GM18907 (cell line): Measurements from ENCODE around the gene STPG4.

Experiments
- ATAC-seq: cut with Tn5 transposase; IDR thresholded peaks from one replicate; pipeline ENCODE4 v1.9.1; 2021; ENCODE audit warnings: mild to moderate bottlenecking, moderate library complexity; ENCODE audit not compliant: unreplicated experiment

Gene STPG4

DNA sequence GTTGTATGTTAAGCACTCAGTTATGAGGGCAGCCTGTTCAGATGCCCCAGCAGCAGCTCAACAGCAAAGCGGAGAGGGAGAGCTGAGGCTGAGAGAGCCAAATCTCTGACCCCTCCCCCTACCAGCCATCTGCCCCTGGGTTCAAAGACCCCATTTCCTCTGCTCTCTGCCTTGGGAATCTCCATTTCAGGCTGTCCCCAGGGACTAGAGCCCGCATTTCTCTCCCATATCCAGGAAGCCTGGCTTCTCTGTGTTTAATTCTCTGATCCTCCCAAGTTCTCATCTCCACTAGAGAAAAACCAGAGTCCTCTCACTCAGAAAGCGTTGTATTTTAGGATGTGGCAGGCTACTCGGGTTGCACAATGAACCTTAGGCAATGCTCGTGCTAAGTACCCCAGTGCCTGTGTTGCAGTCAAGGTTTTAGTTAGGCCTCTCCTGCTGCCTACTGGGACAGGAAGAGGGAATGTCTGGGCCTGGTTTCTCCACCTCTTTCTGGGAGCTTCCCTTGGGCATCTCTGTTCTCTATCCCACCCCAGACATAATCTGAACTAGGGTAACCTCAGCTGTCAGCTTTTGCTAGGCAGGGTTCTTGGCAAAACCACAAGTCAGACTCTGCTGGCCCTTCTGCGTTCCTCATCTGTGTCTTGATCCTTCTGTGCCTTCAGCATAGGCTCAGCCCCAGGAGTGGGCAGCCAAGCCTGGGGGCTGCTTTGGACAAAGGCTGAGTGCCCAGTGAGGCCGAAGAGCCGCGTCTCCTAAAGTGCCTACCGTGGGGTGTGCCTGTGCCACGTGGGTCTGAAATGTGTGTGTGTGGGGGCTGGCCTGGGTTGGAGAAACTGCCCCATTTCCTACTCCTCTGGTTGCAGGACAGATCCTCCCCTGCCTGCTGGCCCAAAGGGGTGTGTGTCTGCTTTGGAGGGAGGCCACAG is 96.8 kb downstream of the STPG4 start:
- ATAC-seq, result no peak

DNA sequence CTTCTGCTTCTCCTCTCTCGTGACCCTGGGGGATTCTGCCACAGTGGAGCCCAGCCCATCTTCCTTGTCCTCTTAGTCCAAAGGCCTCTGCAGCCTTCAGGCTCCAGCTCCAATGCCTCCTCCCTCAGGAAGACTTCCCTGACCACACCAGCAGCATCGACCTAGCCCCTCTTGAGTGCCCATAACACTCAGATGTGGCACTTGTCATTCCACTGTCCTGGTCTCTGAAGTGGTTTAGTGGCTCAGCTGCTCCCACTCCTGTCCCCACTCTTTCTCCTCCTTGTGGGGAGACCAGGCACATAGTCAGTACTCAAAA is 97.5 kb downstream of the STPG4 start:
- ATAC-seq, result no peak

DNA sequence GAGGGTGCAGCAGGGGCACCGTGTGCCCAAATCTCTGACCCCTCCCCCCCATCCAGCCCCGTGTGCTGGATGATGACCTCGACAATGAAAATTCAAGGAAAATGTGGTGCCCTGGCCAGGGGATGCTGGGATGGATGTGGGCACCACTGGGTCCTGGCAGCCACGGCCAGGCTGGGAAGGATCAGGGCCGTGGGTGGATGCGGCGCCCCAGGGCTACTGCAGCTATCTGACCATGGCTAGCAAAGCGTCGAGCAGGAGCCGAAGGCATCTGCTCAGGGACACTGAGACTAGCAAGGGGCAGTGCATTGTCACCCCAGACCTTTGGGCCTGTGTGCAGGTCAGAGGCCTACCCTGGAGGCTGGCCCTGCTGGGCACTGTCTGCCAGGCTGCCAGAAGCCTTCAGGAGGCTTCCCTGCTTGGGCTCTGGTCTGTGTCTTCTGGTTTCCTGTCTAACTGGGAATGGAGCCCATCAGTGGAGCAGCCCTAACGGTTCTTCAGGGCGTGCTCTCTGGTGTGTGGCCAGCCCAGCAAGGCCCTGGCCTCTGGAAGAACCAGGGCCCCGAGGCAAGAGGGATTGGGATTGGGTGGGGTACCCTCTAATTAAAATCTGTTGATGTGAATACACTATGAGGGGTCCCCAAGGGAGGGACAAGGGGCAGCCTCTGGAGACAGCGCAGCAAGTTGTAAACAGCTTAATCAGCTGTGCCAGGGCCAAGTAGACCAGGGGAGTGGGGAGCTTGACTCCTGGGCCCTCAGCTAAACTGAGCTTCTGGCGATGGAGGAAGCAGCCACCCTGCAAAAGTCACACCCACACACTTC is 98.0 kb downstream of the STPG4 start:
- no peak for ATAC-seq

DNA sequence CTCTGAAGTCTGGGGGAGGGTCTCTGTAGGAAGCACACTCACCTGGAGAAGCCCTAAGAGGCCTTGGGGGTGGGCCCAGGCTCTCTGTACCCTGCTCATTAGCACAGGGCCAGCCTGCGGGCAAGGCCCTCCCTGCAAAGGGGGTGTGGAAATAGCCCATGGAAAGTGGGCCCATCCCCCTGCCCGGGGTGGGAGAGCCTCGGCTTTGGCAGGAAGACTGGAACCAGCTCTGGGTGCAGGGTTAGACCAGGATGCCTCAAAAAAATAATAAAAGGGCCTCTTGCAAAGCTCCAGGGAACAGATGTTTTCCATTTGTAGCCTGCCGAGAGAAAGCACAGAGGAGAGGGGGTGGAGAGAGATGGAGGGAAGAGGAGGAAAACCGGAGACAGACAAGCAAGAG is 98.7 kb downstream of the STPG4 start:
- ATAC-seq, result no peak

DNA sequence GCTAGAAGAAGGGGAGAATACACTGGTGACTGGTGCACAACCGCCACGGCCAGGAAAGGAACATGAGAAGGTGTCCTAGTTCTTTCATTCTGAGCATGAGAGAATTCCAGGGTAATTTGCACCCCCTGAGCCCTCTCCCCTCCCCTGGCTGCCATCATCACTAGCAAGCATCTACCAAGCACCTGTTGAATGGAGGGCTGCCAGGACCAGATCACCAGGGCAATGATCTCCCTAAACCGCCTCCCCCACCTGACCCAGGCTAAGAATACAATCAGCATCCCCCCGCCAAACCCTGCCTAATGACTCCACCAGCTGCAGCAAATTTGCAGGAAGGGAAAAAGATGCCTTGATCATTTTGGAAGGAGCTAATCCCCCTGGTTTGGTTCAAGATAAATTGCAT is 100.2 kb downstream of the STPG4 start:
- ATAC-seq, result no peak

DNA sequence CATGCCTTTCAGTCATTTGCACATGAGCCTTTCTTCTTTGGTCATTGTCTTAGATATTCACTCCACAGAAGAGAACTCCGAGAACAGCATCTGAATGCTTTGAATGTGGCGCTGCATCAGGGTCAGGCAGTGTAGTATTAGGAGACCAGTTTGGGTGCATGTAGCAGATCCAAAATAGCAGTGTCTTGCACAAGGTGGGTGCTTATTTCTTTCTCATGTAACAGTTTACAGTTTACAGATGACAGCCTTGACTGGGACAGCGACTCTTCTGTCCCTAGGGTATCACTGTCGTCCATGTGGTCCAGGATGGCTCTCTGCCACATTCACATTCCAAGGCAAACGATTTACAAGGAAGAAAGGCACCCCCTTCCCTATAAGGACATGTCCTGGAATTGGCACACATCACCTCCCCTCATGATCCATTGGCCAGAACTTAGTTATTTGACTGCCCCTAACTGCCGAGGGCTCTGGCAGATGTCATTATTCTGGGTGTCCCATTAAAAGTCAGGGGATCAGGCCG is 101.0 kb downstream of the STPG4 start:
- no peak for ATAC-seq

DNA sequence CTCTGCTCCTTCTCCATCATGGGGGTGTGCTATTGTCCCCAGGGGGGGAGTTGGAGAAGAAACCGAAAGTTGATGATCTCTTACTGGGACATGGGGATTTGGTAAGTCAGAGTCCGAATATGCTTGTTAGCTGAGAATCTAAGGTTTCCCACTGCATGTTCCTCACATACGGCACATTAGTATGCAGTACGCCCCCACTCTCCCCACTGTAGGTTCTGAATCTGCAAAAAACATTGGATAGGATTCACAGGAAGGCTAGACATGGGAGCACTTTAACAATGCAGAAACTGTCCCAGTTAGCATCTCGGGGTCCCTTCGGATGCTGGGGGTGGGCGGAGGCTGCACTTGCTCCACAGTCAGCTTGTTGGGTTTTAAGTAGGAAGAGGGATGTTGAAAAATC is 102.3 kb downstream of the STPG4 start:
- ATAC-seq, result no peak

DNA sequence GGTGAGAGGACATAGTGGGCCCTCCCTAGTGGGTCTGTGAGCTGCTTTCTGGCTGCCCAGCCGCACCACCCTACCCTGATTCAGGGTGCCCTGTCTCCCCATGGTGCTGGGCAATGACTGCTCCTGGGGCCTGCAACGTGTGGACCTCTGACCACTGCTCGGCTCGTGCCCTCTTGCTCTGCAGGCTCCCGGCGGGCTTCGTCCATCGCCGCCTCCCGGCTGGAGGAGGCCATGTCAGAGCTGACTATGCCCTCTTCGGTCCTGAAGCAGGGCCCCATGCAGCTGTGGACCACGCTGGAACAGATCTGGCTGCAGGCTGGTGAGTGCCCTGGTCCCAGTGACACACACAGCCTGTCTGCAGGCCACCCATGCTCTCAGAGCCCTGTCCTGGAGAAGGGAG is 103.5 kb downstream of the STPG4 start:
- no peak for ATAC-seq

DNA sequence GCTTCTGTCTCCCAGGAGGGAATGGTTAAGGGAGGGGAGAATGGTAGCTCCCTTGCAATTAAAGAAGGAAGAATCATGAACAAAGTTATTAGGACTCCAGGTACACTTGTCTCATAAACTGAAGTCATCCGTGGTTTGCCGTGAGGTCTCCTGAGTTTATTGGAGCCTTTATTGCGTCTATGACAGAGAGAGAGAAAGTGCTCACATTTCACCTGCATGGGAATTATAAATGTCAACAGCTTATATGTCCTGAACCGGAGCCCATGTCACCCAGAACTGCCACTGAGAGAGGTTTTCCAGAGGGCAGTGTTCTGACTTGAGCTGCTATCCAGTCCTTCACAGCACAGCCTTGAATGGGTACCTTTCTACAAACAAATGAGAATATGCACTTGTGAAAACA is 104.3 kb downstream of the STPG4 start:
- ATAC-seq, result no peak

DNA sequence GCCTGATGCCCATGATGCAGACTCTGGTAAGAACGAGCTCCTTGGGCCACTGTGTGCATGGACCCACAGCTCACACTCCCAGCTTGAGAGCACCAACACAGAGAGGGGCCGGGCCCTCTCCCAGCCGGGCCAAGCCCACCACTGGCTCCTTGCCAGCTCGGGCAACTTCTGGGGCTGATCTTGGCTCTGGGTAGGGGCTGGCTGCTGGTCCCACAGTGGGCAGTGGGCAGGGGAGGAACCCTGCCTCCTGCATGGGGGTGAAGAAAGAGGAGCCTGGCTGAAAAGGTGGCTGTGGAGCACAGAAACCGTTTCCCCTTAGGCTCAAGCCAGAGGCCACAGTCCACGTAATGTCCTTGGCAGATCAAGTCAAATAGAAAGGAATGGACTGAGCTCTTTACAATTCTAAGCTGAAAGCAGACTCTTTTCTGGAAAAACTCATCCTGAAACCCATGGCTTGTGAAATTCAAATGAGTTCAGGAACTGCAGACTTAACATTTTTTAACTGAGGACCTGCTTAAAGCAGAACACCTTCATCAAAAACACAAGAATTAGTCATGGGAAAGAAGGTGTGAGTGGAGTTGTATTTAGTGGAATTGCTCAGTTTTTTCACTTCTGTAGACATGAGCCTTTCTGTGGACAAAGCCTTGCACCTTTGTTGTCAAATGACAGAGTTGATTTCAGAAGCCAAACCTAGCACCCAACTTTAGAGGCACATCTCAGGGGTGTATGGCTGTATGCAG is 104.9 kb downstream of the STPG4 start:
- ATAC-seq, result no peak

DNA sequence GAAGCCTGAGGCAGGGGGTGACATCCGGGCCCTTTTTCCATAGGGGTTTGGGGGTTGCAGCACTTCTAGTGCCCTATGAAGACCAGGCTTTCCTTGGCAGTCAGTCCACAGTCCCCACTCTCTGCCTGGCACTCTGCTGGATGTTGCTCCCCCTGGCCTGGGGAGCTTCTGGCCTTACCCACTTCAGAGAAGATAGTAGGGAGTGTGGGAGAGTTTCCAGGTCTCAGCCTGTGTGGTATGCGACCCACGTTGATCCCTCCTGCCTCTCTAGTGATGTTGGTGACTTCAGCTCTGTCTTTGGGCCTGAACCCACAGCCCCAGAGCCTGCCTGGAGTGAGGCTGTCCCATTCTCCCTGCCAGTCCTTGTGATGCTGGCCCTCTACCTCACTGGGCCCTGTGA is 105.6 kb downstream of the STPG4 start:
- ATAC-seq, result no peak

DNA sequence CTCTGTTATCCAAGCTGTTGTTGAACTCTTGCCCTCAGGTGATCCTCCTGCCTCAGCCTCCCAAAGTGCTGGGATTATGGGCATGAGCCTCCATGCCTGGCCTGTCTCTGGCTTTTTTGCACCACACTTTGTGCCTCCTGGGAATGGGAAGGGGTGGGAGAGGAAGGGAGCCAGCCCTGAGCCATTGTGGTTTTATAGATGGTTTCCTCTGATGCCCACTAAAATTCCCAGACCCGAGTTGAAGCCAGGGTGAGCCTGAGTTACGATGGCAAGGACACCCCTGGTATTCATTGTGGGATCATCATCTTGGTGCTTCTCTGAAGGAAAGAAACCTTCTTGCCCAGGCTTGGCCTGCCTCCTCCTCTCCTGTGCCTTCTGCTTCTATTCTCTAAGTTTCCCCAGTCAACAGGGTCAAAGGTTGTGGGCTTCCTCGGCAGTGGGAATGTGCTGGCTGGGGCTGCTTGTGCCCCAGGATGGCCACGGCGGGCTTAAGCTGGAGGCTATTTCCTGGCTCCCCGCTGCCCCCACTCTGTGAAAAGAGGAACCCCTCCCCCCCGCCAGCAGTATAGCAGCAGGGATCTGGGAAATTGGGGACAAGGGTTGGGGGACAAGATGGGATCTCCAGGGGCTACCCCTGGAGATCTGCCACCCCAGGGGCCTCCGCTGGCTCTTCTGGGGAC is 106.2 kb downstream of the STPG4 start:
- ATAC-seq, result no peak

DNA sequence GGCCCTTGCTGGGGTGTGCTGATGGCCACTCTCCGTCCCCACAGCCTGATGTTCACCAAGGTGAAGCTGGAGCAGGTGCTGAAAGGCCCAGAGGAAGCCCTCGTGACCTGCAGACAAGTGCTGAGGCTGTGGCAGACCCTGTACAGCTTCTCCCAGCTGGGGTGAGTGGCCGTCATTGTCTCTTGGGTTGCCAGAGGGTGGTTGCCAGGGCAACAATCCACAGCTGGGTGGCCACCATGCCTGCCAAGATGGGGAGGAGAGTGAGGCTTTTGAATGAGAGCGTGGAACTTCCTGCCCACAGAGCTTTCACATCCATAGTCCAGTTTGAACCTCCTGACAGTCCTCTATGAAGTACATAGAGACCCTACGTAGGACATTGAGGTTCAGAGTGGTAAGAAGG is 108.8 kb downstream of the STPG4 start:
- no peak for ATAC-seq

DNA sequence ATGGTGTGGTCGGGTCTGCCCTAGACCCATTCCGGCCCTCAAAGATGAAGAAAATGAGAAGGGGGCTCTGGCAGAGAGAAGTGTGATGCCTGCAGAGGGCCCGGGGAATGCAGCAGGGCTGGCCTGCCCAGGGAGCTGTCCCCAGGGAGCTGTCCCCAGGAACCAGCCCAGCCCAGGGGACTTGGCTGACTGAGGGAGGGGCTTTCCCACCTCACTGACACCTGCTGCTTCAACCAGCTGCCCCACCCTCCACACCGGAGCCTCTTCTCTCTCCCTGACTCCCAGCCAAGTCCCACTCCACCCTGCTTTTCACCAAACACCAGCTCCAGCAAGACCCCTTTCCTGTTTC is 111.2 kb downstream of the STPG4 start:
- no peak for ATAC-seq

DNA sequence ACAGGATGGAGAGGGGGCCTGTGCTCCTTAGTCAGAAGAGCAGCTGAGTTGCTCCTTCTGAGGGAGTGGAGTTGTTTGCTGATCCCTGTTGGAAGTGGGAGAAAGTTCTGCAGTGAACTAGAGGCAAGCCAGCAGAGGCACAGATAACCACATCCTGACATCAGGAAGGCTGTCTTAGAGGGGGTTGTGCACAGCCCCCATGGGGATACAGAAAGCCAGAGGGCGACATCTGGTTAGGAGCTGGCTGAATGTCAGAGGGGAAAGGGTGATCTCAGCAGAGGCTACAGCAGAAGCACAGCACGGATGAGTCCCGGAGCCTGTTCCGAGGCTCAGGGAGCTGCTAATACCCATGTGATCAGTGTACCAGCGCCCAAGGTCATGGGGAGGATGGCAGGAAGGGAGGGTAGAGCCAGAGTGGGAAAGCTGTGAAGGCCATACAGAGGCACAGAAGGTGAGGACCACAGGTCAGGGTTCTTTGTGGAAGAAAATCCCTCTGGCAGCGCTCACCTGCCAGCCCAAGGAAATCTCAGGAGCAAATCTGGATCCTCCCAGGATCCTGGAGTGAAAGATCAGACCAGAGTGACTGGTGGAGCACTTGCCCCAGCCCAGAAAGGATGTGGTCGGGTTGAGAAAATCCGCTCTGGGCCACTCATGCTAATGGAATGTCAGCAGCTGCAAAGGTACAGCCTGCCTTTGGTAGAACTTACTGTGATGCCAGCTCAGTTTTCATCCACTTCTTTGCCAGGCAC is 111.8 kb downstream of the STPG4 start:
- ATAC-seq, result no peak

DNA sequence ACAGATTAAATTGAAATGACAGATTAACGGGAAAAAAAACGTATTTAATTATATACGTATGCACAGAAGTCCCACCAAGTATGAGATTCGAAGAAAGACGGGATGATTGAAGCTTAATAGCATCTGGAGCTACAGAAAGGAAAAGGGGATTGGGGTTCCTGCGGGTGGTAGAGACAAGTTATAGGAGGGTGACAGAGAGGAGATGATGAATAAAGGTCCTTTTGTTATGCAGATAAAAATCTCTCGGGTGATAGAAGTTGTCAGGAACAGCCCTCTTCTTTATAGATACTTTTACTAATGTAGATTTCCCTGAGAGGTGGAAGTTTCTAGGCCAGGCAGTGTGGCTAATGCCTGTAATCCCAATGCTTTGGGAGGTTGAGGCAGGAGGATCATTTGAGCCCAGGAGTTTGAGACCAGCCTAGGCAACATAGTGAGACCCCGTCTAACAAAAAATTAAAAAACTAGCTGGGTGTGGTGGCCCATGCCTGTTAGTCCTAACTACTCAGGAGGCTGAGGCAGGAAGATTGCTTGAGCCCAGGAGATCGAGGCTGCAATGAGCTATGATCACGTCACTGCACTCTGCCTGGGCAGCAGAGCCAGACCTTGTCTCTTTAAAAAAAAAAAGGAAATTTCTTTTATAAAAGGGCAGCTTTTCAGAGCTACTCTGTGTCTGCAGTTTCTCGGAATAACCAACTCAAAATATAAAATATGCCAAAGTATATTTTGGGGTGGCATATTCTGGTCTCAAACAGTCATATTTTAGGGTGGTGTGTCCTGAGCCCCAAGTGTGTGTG is 113.0 kb downstream of the STPG4 start:
- no peak for ATAC-seq

DNA sequence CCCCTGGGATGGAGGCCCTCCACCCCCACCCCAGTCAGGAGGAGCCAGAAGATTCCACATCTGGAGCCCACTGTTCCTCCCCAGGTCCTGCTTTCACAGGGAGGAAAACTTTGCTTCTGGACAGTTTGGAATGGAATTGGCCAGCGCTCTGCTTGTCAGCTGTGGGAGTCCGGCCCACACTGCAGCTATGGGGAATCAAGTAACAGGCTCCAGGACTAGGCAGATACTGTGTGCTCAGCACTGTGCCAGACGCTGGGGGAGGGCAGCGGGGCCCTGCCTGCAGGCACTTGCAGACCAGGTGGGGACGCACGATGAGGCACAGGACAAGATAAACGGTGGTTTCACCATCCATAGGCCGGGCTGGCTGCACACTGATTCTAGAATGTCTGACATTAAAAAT is 114.0 kb downstream of the STPG4 start:
- no peak for ATAC-seq

DNA sequence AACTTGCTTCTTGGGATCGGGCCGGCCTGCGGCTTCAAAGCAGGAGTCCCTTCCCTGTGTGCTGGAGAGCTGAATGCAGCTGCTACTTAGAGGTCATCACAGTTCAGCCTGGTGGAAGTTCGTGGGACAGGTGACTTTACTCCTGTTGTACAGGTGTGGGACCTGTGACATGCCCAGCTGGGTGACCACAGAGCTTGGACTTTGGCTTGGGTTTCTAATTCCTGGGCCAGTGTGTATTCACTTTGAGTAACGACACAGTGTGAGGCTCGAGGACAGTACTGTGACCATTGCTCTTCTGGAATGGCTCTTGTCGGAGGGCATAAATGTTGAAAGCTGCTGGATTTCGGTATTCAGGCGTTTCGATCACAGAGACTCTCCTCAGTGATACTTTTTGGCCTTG is 114.5 kb downstream of the STPG4 start:
- ATAC-seq, result no peak

DNA sequence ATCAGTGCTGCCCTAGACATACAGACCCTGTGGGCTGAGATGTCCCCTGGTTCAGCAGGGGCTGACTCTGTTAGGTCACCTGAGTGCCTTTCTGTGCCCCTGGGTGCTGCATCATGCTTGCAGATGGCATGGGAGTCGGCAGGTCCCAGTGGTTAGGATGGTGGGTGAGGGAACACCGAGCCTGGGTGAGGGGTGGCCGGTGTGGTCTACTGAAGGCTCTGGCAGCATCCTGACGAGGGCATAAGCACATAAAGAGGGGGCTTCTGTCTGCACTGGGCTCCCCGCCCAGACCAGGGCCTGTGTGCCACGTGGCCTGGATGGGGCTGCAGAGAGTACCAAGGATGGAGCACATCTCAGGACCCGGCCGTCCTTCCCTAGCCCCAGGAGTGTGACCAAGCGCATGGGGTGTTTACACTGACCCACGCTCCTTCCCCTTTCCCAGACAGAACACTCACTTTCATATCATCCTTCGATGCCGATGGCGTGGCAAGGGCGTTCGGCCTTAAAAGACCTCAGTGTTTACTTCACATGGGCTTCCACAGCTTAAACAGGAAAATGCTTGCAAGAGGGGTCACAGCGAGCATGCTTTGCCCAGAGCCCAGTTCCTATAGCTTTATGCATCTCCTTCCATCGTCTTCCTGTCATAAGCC is 115.1 kb downstream of the STPG4 start:
- ATAC-seq, result no peak
